ENCODE measurements around the gene ADPRS.
A peak's percentile ranks its signal among the peaks of the same experiment; 100 is the strongest.

Gene ADPRS

DNA sequence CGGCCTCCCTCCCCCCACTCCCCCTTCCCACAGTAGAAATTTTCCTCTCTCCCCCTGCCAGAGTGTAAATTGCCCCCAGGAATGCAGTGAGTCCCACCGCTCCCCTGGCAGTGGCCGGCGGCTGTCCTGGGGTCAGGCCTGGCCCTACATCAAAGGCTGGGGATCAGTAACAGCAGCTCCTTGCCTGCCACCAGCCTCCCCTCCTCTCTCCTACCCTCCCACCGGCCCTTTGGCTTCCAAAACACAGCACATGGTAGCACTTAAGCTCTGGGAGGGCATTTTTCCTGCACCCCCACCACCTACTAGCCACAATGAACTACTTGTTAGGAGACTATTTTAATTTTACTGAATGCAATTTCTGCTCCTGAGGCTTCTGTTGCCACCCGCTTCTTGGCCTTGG is 45.3 kb downstream of the ADPRS start:
- DNase-seq, result no peak

DNA sequence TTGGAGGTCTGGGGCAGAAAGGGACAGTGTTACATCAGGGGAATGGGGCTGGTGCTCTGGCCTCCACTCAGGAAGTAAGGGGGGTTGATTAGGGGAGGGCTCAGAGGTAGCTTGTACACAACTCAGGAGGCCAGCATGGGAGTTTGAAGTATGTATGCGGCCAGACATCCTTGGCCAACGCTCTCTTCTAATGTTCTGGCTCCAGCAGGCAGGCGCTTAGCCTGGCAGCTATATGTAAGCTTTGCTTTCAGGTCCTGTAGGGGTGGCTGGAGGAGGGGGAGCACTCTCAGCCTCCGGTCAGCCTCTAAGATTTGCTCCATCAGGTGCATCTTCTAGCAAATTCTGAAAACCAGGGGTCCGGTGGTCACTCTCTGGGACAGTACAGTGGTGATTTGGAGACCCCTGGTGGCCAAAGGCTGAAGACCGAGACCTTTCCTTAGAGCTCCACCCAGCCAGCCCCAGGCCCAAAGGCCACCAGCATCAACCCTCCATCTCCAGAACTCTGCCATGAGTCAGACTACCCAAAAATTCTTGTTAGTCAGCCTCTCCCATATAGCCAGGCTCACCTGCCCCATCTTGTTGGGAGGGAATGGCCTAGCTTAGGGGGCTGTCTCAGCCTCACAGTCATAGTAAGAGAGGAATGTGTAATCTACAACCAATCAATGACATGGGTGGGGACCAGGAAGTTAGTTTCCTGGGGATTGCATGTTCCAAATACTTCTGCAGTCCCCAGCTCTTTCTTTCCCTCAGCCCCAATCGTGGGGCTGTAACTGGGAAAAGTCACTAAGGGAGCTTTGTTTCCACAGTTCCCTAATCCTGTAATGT is 46.0 kb downstream of the ADPRS start:
- DNase-seq, result peak; percentile 15 to 37

DNA sequence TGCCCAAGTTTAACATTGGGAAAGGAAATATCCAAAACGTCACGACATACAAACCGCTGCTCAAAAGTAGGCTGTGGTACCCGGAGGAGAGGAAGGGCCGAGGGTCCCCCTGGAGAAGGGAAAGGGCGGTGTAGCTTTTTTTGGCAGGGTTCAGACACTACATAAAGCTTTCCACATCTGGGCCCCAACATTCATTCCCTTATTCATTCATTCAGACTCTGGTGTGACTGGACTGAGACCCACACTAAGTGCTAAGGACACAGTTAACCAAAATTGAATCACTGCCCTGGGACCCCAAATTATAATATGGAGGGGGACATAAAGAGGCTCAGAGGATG is 46.6 kb downstream of the ADPRS start:
- DNase-seq, result no peak

DNA sequence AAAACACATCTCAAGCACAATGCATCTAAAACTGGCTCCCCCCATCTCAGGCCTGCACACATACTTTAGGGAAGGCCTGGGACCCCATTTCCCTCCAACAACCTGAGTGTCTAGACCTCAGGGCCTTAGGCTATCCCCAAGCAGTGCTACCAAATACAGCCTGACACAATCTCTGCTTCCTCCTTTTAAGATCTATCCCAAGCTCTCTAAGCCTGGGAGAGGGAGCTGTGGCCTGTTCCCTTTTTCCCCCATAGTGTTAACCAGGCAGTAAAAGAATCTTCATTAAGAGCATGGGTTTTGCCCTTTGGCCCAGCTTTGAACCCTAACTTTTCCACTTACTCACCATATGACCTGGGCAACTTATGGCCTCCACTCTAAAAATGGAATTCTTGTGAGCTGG is 47.1 kb downstream of the ADPRS start:
- DNase-seq, result no peak

- DNase-seq, result no peak
Measured at GRCh38 chr1:36136535-36136934, 47.8 kb downstream of the ADPRS start.

GRCh38 chr1:36137226-36137625 is 48.5 kb downstream of the ADPRS start:
- DNase-seq, result no peak

DNA sequence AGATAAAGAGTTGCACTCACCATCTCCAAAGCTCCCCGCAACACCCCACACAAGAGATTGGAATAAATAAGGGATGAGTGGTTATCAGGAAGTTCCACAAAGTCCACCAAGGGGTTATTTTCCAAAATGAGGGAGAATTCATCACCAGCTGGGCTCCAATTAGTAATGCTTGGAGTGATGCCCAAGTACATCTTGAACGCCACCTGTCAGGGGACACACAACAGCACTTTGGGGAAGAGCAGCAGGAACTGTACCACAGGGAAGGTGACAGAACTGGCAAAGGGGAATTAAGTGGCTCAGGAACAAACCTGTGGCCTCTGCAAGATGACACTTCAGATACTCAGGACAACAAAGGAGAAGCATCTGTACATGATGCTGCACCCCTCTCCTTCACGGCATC is 49.1 kb downstream of the ADPRS start:
- DNase-seq, result peak in 1 of 2 experiments; percentile 60

DNA sequence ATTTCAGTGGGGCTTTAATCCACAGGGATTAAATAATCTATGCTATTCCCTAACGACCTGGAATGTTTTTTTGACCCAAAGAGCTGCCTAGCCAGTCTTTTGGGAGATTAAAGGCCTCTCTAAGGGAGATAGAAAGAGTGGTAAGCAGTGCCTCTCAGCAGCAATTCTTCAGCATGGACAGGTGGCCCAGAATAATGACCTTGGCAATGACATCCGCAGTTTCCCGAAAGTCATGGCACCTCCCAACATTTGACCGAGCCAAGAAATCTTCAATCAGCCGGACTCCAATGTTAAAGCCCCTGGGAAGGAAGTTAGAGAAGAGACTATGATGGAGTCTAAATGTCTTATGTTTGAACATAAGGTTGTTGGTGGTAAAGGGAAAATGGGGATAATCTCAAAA is 50.8 kb downstream of the ADPRS start:
- DNase-seq, result no peak

- DNase-seq, result no peak
Measured at GRCh38 chr1:36142121-36142520, 53.4 kb downstream of the ADPRS start.

DNA sequence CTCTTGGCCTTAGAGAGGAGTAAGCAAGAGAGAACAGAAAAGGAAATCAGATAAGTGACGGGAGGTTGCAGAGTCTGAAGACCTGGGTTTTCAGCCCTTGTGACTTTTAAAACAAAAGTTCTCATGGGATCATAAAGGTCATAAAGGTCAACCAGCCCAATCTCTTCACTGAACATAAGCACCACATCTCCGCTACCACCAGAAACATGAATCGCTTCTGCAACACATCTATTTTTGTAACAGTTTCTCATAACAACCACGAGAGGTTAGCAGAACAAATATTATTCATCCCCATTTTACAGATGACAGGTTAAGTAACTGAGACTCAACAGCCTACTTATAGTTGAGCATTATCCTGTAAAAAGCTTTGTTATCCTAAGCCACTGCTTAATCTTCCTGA is 54.7 kb downstream of the ADPRS start:
- DNase-seq, result no peak
